ENCODE data around the gene TRPM7. TPM values are rescaled to one million over a fixed set of nuclear protein-coding genes. Genes with fewer than 3 reads are reported as not detected.
A peak's percentile ranks its signal among the peaks of the same experiment; 100 is the strongest.

The TRPM7 gene
- total and polyA plus RNA-seq, 9 of the 15 experiments (the other 6 are each of a cell fraction or from before 2014, with no cell fraction given): 12.3 to 59.2 (median 31.5) TPM

- 0 out of 2 replicates have a peak, but pooled peaks have one; percentile 4 for TF ChIP-seq TFE3 (CRISPR knock-in tag; IDR thresholded peaks at IDR 0.05)
- no peak for TF ChIP-seq XRCC4 (IDR thresholded peaks at IDR 0.05; ENCODE audit: extremely low read depth, insufficient read depth, insufficient read length)
- TF ChIP-seq RFX5 (IDR thresholded peaks at IDR 0.05; ENCODE audit: low read depth, low read length): no peak
- TF ChIP-seq ERF (CRISPR knock-in tag; IDR thresholded peaks at IDR 0.05): 0 out of 2 replicates have a peak, but pooled peaks have one; percentile 64
- peak; percentile 91 for TF ChIP-seq MAX (CRISPR knock-in tag; IDR thresholded peaks at IDR 0.05)
- TF ChIP-seq ZNF277 (CRISPR knock-in tag; IDR thresholded peaks at IDR 0.05; ENCODE audit: borderline replicate concordance): no peak
- no peak for TF ChIP-seq ZBTB8A (IDR thresholded peaks at IDR 0.05; ENCODE audit: partially characterized antibody)
- TF ChIP-seq KLF1 (tag; IDR thresholded peaks at IDR 0.05): peak; percentile 64; the same call in 1 of the 2 replicates
- TF ChIP-seq ZFP91 (CRISPR knock-in tag; IDR thresholded peaks at IDR 0.05): no peak
- TF ChIP-seq MAFG (tag; conservative IDR thresholded peaks at IDR 0.05): peak; percentile 41; the same call in 1 of the 2 replicates
- no peak; the same call in 1 of the 2 replicates for TF ChIP-seq ZNF12 (CRISPR knock-in tag; IDR thresholded peaks at IDR 0.05)
- no peak for TF ChIP-seq EHMT2 (IDR thresholded peaks at IDR 0.05)
- TF ChIP-seq NR4A1 (CRISPR knock-in tag; IDR thresholded peaks at IDR 0.05): 0 out of 2 replicates have a peak, but pooled peaks have one; percentile 12
- TF ChIP-seq NR4A1 (tag; IDR thresholded peaks at IDR 0.05): peak; percentile 80
- TF ChIP-seq ZNF395 (CRISPR knock-in tag; IDR thresholded peaks at IDR 0.05): peak; percentile 91
- TF ChIP-seq SREBF2 (CRISPR knock-in tag; IDR thresholded peaks at IDR 0.05): no peak
- peak; percentile 75 for TF ChIP-seq ETS1 (conservative IDR thresholded peaks at IDR 0.05; ENCODE audit: control insufficient read depth, low read depth, low read length)
- 0 out of 2 replicates have a peak, but pooled peaks have one; percentile 68 for TF ChIP-seq GTF2F1 (IDR thresholded peaks at IDR 0.05; ENCODE audit: low read depth, low read length)
These were observed at the start of gene TRPM7 (continued) for GRCh38 chr15:50686469-50687301.
